Measurements from ENCODE around the gene SKI.

Gene SKI

DNA sequence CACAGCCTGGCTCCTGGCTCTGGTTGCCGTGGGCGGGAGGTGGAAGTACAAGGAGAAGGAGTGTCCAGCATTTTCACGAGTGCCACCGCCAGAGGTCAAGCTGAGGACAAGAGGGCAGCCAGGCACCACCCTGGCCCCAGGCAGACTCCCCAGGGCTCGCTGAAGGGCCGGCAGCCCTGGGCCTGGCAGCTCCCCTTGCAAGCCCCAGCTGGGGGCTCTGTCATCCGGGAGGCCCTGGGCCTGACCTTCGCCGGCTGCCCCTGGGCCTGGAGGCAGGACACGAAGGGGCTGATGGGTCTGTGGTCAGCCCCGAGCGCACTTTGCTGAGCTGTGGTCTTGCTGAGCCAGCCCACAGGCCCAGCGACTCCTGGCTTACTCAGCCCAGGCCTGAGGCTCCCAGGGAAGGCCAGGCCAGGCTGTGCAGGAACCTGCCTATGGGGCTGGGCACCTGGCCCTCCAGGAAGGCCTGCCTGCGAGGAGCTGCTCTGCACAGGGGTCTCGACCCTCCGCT, 88.4 kb downstream of the SKI start:
- TF ChIP-seq, protein P1, sequence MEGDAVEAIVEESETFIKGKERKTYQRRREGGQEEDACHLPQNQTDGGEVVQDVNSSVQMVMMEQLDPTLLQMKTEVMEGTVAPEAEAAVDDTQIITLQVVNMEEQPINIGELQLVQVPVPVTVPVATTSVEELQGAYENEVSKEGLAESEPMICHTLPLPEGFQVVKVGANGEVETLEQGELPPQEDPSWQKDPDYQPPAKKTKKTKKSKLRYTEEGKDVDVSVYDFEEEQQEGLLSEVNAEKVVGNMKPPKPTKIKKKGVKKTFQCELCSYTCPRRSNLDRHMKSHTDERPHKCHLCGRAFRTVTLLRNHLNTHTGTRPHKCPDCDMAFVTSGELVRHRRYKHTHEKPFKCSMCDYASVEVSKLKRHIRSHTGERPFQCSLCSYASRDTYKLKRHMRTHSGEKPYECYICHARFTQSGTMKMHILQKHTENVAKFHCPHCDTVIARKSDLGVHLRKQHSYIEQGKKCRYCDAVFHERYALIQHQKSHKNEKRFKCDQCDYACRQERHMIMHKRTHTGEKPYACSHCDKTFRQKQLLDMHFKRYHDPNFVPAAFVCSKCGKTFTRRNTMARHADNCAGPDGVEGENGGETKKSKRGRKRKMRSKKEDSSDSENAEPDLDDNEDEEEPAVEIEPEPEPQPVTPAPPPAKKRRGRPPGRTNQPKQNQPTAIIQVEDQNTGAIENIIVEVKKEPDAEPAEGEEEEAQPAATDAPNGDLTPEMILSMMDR (IDR thresholded peaks at IDR 0.05; ENCODE audit: low read depth, low read length, missing control alignments), result no peak
- no peak overlapping the region for H3K4me3 ChIP-seq (ENCODE audit: low read depth, low read length)
- DNase-seq (ENCODE audit: low read depth), result no peak

DNA sequence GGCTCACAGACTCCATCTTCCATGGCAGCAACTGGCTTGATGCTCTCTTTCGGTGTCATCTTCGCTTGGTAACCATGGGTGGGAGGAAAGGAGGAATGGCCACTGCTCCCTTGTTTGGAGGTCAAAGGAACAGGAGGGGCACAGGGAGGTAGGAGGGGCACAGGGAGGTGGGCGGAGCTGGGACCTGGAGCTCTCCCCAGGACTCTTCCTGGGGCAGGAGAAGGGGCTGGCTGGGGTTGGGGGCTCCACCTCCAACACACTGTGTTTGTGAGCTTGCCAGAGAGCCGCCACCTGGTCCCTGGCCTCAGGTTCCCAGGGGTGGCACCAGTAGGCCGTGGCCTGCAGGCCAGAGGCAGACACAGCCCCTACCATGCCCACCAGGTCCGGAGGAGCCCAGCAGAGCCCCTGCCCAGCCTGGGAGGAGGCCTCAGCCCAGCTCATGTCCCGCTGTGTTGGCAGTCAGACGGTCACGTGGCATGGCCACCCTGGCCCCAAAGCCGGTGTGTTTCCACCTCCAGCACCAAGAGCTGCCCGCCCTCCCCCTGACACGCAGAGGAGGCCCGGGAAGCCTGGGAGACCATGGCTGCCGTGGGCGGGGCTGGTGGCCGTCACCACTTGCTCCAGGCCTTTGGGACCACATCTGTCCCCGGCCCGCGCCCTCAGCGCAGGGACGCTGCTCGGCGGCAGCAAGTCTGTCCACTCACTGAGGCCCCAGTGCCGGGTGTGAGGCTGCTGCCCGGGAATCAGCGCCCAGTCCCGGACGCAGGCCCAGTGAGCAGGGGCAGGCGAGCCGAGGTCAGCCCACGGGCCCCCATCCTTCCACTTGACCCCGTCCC, 89.3 kb downstream of the SKI start:
- H3K4me3 ChIP-seq (ENCODE audit: low read depth, low read length), result no peak overlapping the region
- TF ChIP-seq, protein P1 (IDR thresholded peaks at IDR 0.05; ENCODE audit: low read depth, low read length, missing control alignments), result no peak
- DNase-seq (ENCODE audit: low read depth), result no peak

DNA sequence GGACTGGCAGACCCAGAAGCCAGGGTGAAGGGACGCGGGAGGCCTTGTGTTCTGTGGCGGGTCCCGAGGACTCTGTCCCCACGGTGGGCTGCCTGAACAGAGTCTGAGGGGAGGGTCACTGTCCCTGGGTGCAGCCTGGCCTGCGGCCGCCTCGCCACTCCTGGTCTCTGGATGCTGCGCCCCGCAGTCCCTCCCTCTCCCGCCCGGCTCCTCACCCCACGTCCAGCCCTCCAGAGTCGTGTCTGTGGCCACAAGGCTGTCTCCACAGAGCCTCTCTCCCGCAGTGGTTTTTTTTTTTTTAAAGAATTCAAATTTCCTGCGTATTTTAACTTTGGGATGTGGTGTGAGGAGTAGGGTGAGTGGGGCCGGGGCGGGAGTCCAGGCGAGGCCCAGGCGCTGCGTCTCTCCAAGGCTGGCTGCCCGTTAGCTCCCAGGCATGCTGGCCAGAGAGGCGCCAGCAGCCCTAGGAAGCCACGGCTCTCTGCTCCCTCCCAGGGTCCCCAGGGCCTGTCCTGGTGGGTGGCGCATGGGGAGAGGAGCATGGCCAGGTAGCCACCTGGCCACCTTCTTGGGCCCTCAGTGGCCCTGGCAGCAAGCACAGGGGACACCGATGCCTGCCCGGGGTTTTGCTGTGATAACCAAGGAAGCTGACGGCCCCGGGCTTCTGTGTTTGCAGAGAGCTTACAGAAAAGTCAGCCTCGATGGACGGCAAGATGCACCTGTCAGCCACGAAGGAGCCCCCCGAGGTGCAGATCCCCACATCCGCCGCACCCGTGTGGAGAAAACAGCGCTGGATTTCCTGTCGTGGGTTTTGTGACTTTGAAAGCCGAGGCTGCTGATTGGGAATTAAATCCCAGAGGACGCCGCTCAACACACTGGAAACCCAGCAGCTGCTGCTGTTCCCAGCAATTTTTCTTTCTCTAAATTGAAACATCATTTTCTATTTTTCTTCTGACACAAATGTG, 90.5 kb downstream of the SKI start:
- DNase-seq (ENCODE audit: low read depth), result no peak
- TF ChIP-seq, protein P1 (IDR thresholded peaks at IDR 0.05; ENCODE audit: low read depth, low read length, missing control alignments), result no peak

DNA sequence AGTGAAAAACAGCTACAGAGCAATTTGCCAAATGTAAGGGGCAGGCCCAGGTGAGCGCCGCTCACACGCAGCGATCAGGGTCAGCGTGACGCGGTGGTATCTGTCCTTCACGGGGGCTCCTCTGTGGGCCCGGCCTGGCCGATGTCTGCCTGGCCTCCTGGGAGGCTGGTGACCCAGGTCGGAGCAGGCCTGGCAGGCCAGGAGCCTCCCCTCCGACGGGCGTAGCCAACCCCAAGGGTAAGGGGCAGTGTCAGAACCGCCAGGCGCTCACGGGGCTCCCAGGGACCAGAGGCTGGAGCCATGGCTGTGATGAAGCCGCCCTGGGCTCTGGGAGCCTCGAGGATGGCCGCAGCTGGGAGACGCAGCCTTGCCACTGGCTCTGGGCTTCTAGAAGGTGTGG, 91.2 kb downstream of the SKI start:
- TF ChIP-seq, protein P1 (IDR thresholded peaks at IDR 0.05; ENCODE audit: low read depth, low read length, missing control alignments), result no peak
- DNase-seq (ENCODE audit: low read depth), result no peak
- H3K4me3 ChIP-seq (ENCODE audit: low read depth, low read length), result no peak overlapping the region

More for the DNA sequence above, 90.5 kb downstream of the SKI start:
- no peak overlapping the region for H3K4me3 ChIP-seq (ENCODE audit: low read depth, low read length)

DNA sequence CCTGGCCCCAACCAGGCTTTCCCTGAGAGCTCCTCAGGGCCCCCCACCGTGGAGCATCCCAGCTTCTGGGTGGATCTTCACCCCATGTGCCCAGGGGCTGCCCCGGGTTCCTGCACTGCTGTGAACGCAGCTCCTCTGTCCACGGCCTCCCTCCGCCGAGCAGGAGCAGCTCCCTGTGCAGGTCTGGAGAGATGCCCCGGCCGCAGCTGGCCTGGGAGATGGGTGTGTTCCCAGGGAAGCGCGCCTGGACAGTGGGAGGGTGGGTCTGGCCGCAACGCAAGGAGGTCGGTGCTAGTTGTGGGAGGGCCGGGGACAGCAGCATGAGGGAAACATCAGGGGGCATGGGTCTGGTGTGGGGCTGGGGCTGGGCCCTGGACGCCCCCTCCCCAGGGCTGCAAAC, 91.9 kb downstream of the SKI start:
- no peak for DNase-seq (ENCODE audit: low read depth)
- H3K4me3 ChIP-seq (ENCODE audit: low read depth, low read length), result no peak overlapping the region
- TF ChIP-seq, protein P1 (IDR thresholded peaks at IDR 0.05; ENCODE audit: low read depth, low read length, missing control alignments), result no peak

DNA sequence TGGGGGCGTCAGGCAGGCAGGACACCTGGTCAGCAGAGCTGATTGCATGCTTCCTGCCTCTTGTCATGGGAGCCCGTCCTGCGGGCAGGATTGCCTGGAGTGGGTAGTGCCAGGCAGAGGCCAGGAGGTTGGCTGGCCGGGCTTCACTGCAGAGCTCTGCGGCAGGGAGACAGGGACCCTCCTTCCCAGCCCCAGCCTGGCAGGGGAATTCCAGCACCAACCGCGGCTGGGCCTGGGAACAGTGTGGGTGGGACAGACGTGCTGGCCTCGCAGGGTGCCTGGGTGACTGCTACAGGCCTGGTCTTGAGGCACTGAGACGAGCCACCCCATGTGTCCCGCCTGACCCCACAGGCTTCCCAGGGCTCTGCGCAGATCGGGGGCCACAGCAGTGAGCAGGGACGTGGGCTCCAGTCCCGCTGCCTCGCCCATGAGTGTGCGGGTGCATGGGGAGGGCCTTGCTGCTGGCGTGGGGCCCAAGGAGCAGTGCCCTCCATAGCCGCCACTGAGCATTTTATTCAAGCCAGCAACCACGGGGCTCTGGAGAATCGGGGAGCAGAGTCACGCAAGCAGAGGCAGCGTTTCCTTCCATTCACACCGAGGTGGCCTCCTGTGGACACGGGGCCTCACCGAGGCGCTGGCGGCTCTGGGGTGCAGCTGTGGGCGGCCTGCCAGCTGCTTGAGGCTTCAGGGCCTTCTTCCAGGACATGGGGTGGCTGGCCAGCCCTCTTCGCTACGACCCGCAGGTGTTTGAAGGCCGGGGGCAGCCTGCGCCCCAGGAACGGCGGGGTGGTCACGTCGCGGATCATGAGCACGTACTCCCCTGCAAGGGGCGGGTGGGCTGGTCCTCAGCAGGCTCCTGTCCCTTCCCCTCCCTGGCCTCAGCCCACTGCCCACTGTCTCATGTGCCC, 92.9 kb downstream of the SKI start:
- no peak for DNase-seq (ENCODE audit: low read depth)
- TF ChIP-seq, protein P1 (IDR thresholded peaks at IDR 0.05; ENCODE audit: low read depth, low read length, missing control alignments), result no peak
- no peak overlapping the region for H3K4me3 ChIP-seq (ENCODE audit: low read depth, low read length)
